GM23338 (cell line): ENCODE data around the gene EMC10. TPM values are rescaled to one million over a fixed set of nuclear protein-coding genes. Genes with fewer than 3 reads are reported as not detected.

ENCODE experiments used
- ATAC-seq: fragments of 200-7000 bp; cut with Tn5 transposase; 3 replicates; pipeline ENCODE4 v1.9.1; 2020
- DNase-seq: peaks from one replicate; pipeline ENCODE4 v3.0.0-alpha.2; 2015; ENCODE audit warnings: low spot score
- H2AFZ ChIP-seq: fragments of 200-600 bp; sonication (generic); 2 replicates; pipeline ENCODE4 v1.8.0; 2016; ENCODE audit warnings: antibody characterized with exemption, mild to moderate bottlenecking, moderate library complexity
- H3F3A ChIP-seq: fragments of 200-600 bp; sonication (generic); replicated peaks from 2 replicates; pipeline ENCODE4 v1.8.0; 2017; ENCODE audit warnings: antibody characterized with exemption, mixed run types, low read depth
- H3K27ac ChIP-seq: fragments of 200-600 bp; sonication (generic); 2 replicates; pipeline ENCODE4 v1.6.1; 2016; ENCODE audit warnings: low read depth
- H3K27me3 ChIP-seq: fragments of 200-600 bp; sonication (generic); 2 replicates; pipeline ENCODE4 v1.8.0; 2016; ENCODE audit warnings: mild to moderate bottlenecking, mixed run types, moderate library complexity; ENCODE audit not compliant: insufficient read depth
- H3K36me3 ChIP-seq: fragments of 200-600 bp; sonication (generic); 2 replicates; pipeline ENCODE4 v1.8.0; 2016; ENCODE audit warnings: mild to moderate bottlenecking; ENCODE audit not compliant: insufficient read depth
- H3K4me1 ChIP-seq: fragments of 200-600 bp; sonication (generic); 2 replicates; pipeline ENCODE4 v1.8.0; 2016; ENCODE audit warnings: mild to moderate bottlenecking, moderate library complexity; ENCODE audit not compliant: insufficient read depth
- H3K4me2 ChIP-seq: fragments of 200-600 bp; sonication (generic); 2 replicates; pipeline ENCODE4 v1.7.1; 2017; ENCODE audit warnings: mixed run types
- H3K4me3 ChIP-seq: fragments of 200-600 bp; sonication (generic); 2 replicates; pipeline ENCODE4 v1.6.1; 2016; ENCODE audit warnings: mixed run types
- H3K79me2 ChIP-seq: fragments of 200-600 bp; sonication (generic); replicated peaks from 2 replicates; pipeline ENCODE4 v1.8.0; 2017; ENCODE audit warnings: mild to moderate bottlenecking; ENCODE audit not compliant: insufficient read depth
- H3K9me2 ChIP-seq: fragments of 200-600 bp; sonication (generic); 2 replicates; pipeline ENCODE4 v1.8.0; 2017; ENCODE audit not compliant: insufficient read depth
- H4K20me1 ChIP-seq: fragments of 200-600 bp; sonication (generic); replicated peaks from 2 replicates; pipeline ENCODE4 v1.8.0; 2017; ENCODE audit warnings: mild to moderate bottlenecking; ENCODE audit not compliant: insufficient read depth
- H3K27ac Mint-ChIP-seq: 2 replicates; pipeline ENCODE4 v1.8.0; 2020; ENCODE audit warnings: inconsistent platforms, mild to moderate bottlenecking, moderate library complexity, mixed read lengths
- H3K27me3 Mint-ChIP-seq: 3 replicates; pipeline ENCODE4 v1.8.0; 2022; ENCODE audit warnings: low read depth, mild to moderate bottlenecking, moderate library complexity, mixed read lengths, inconsistent platforms; ENCODE audit not compliant: insufficient read depth, poor library complexity
- H3K36me3 Mint-ChIP-seq: 3 replicates; pipeline ENCODE4 v1.8.0; 2021; ENCODE audit warnings: low read depth, mild to moderate bottlenecking, inconsistent platforms, moderate library complexity, mixed read lengths
- H3K4me1 Mint-ChIP-seq: 3 replicates; pipeline ENCODE4 v1.8.0; 2020; ENCODE audit warnings: mild to moderate bottlenecking, inconsistent platforms, mixed read lengths
- H3K4me3 Mint-ChIP-seq: 3 replicates; pipeline ENCODE4 v1.8.0; 2021; ENCODE audit warnings: moderate library complexity, mild to moderate bottlenecking, inconsistent platforms, mixed read lengths
- H3K9me3 Mint-ChIP-seq: 3 replicates; pipeline ENCODE4 v1.8.0; 2020; ENCODE audit warnings: moderate library complexity, mild to moderate bottlenecking, inconsistent platforms, mixed read lengths
- CREB1 ChIP-seq: fragments of 250-450 bp; sonication (Bioruptor Pico); IDR thresholded peaks from 2 replicates; pipeline ENCODE4 v1.5.0; 2020; ENCODE audit warnings: low read depth, mild to moderate bottlenecking, moderate library complexity
- CTCF ChIP-seq, 2 experiments: fragments of 200-600 bp in 1 of 2; sonication (generic) in 1 of 2; conservative IDR thresholded peaks; 2 replicates each; pipeline versions ENCODE4 v1.5.1 to v1.6.1; 2016 to 2017; ENCODE audit warnings: antibody characterized with exemption in 2 of 2, low read depth in 2 of 2, mild to moderate bottlenecking in 2 of 2, moderate library complexity in 1 of 2
- ETS1 ChIP-seq: IDR thresholded peaks from 2 replicates; pipeline ENCODE4 v1.6.1; 2016; ENCODE audit warnings: antibody characterized with exemption
- JUNB ChIP-seq: IDR thresholded peaks from one replicate; pipeline ENCODE4 v1.6.1; 2016; ENCODE audit warnings: antibody characterized with exemption; ENCODE audit not compliant: unreplicated experiment
- NANOG ChIP-seq: IDR thresholded peaks from 2 replicates; pipeline ENCODE4 v1.6.1; 2016; ENCODE audit warnings: antibody characterized with exemption, borderline replicate concordance
- POLR2AphosphoS5 ChIP-seq: IDR thresholded peaks from 2 replicates; pipeline ENCODE4 v1.6.1; 2016; ENCODE audit warnings: antibody characterized with exemption, low read depth
- REST ChIP-seq: IDR thresholded peaks from one replicate; pipeline ENCODE4 v1.6.1; 2018; ENCODE audit warnings: antibody characterized with exemption; ENCODE audit not compliant: unreplicated experiment
- STAT1 ChIP-seq: IDR thresholded peaks from one replicate; pipeline ENCODE4 v1.6.1; 2016; ENCODE audit warnings: antibody characterized with exemption; ENCODE audit not compliant: unreplicated experiment
- ZNF114 ChIP-seq: fragments of 250-450 bp; sonication (Bioruptor Pico); IDR thresholded peaks from 2 replicates; pipeline ENCODE4 v1.5.0; 2020; ENCODE audit warnings: mild to moderate bottlenecking, moderate library complexity
- ZNF331 ChIP-seq: fragments of 250-450 bp; sonication (Bioruptor Pico); IDR thresholded peaks from 2 replicates; pipeline ENCODE4 v1.5.0; 2020; ENCODE audit warnings: low read depth, mild to moderate bottlenecking, moderate library complexity
- ZNF462 ChIP-seq: fragments of 250-450 bp; sonication (Bioruptor Pico); IDR thresholded peaks from 2 replicates; pipeline ENCODE4 v1.5.0; 2020; ENCODE audit warnings: mild to moderate bottlenecking, moderate library complexity
- polyA plus RNA-seq: library from polyadenylated mRNA; unstranded; fragments of >200 nt; fragmentation: Nextera tagmentation; extraction: Ambion mirVana; gene quantifications from 2 replicates; pipeline ENCODE4 v1.2.1, GENCODE V29; 2016
- total RNA-seq: library from RNA; depleted of rRNA; stranded (reverse); fragments of >200 nt; shearing (Covaris generic); gene quantifications from 2 replicates; pipeline ENCODE4 v1.2.3, GENCODE V29; 2014

Gene EMC10
- total and polyA plus RNA-seq, 2 experiments from 2014 or later: 24.8 to 113 TPM

- DNase-seq: peak; percentile 22
- no peak overlapping the region for H3K4me3 ChIP-seq
- no peak for TF ChIP-seq CTCF (conservative IDR thresholded peaks at IDR 0.05; ENCODE audit: low read depth in 2 of 2)
- no peak for TF ChIP-seq JUNB
- TF ChIP-seq STAT1: no peak
- no peak for TF ChIP-seq CREB1
- TF ChIP-seq POLR2AphosphoS5: no peak
- TF ChIP-seq ETS1: no peak
- TF ChIP-seq ZNF331 (CRISPR knock-in tag): no peak
- TF ChIP-seq NANOG: no peak
- no peak for TF ChIP-seq REST
- no peaks in the 10 kb centered on the region for H3K36me3 ChIP-seq
- Mint-ChIP-seq H3K27ac (no peak overlapping the region), H3K36me3 (peaks cover 55% of the 10 kb centered on the region), H3K4me3 (no peak overlapping the region), H3K4me1 (no peaks in the 10 kb centered on the region), H3K9me3 (peaks cover 97% of the 10 kb centered on the region), H3K27me3 (peaks cover 2% of the 10 kb centered on the region)
- peak overlapping the region; percentile 88; the same call in 1 of the 2 replicates for H2AFZ ChIP-seq
- H3K4me2 ChIP-seq: peak overlapping the region; percentile 55; the same call in 1 of the 2 replicates
- H3K4me1 ChIP-seq: peaks cover 6% of the 10 kb centered on the region; the same call in 1 of the 2 replicates
- 0 out of 2 replicates have a peak, but pooled peaks cover 3% of the 10 kb centered on the region for H3K9me2 ChIP-seq
- H3K27me3 ChIP-seq: no peaks in the 10 kb centered on the region
- no peaks in the 10 kb centered on the region for H4K20me1 ChIP-seq
- H3K27ac ChIP-seq: no peak overlapping the region
- H3K79me2 ChIP-seq: no peaks in the 10 kb centered on the region
- no peaks in the 10 kb centered on the region for H3F3A ChIP-seq
- no peak for ATAC-seq
Observed at GRCh38 chr19:50451223-50451534, 25.1 kb upstream of the EMC10 start.

GRCh38 chr19:50453243-50453642 is 23.1 kb upstream of the EMC10 start:
- Mint-ChIP-seq H3K4me3 (no peak overlapping the region), H3K27ac (no peak overlapping the region), H3K4me1 (no peaks in the 10 kb centered on the region), H3K36me3 (peaks cover 54% of the 10 kb centered on the region), H3K27me3 (peaks cover 6% of the 10 kb centered on the region), H3K9me3 (peaks cover 96% of the 10 kb centered on the region)
- Histone ChIP-seq H3K4me1 (peaks cover 6% of the 10 kb centered on the region; the same call in 1 of the 2 replicates), H3F3A (no peaks in the 10 kb centered on the region), H3K27me3 (no peaks in the 10 kb centered on the region), H2AFZ (no peak overlapping the region), H3K27ac (no peak overlapping the region), H3K4me3 (no peak overlapping the region), H3K79me2 (no peaks in the 10 kb centered on the region), H3K9me2 (0 out of 2 replicates have a peak, but pooled peaks cover 3% of the 10 kb centered on the region), H4K20me1 (no peaks in the 10 kb centered on the region), H3K36me3 (no peaks in the 10 kb centered on the region), H3K4me2 (no peak overlapping the region)
- no peak for DNase-seq
- no peak for ATAC-seq
- TF ChIP-seq ZNF462 (CRISPR knock-in tag): no peak
- no peak for TF ChIP-seq ZNF331 (CRISPR knock-in tag)
- TF ChIP-seq ZNF114 (CRISPR knock-in tag): no peak
